PC-9 (cell line): ENCODE results near the gene SLC38A10. TPM values are rescaled to one million over a fixed set of nuclear protein-coding genes. Genes with fewer than 3 reads are reported as not detected.

ENCODE experiments used
- BruUV-seq: library from RNA; stranded (reverse); fragments of 400-500 nt; replicated peaks from 2 replicates; lab custom pipeline; 2021; lab: Mats Ljungman, UMichigan
- CTCF ChIA-PET: fragments of 300-600 bp; sonication (Branson Sonifier 250); formaldehyde crosslinking; loops from one replicate; lab custom pipeline; 2022; ENCODE audit warnings: antibody characterized with exemption; lab: Charles Lee
- POLR2A ChIA-PET: fragments of 300-600 bp; sonication (Branson Sonifier 250); formaldehyde crosslinking; loops from one replicate; lab custom pipeline; 2022; ENCODE audit warnings: antibody characterized with exemption; ENCODE audit not compliant: unreplicated experiment; lab: Charles Lee
- DNase-seq, 2 experiments: peaks; one replicate each; pipeline versions ENCODE4 v3.0.0 to v3.0.0-alpha.2; 2015 to 2022; ENCODE audit warnings: mixed read lengths in 1 of 2
- H2AFZ ChIP-seq: fragments of 200-600 bp; sonication (generic); 2 replicates; pipeline ENCODE4 v1.8.1; 2017; ENCODE audit warnings: antibody characterized with exemption
- H3F3A ChIP-seq: fragments of 200-600 bp; sonication (generic); 2 replicates; pipeline ENCODE4 v1.8.1; 2017; ENCODE audit warnings: antibody characterized with exemption, mild to moderate bottlenecking, low read depth; ENCODE audit not compliant: insufficient read depth
- H3K27ac ChIP-seq: fragments of 200-600 bp; sonication (generic); 2 replicates; pipeline ENCODE4 v1.6.1; 2016; ENCODE audit warnings: mixed run types
- H3K27me3 ChIP-seq: fragments of 200-600 bp; sonication (generic); 2 replicates; pipeline ENCODE4 v1.6.1; 2016; ENCODE audit warnings: low read depth, mixed run types; ENCODE audit not compliant: insufficient read depth
- H3K36me3 ChIP-seq: fragments of 200-600 bp; sonication (generic); 2 replicates; pipeline ENCODE4 v1.6.1; 2016; ENCODE audit warnings: low read depth, mixed run types
- H3K4me1 ChIP-seq: fragments of 200-600 bp; sonication (generic); replicated peaks from 2 replicates; pipeline ENCODE4 v1.6.1; 2016; ENCODE audit warnings: mixed run types; ENCODE audit not compliant: insufficient read depth
- H3K4me2 ChIP-seq: fragments of 200-600 bp; sonication (generic); 2 replicates; pipeline ENCODE4 v1.6.1; 2017; ENCODE audit warnings: mixed run types
- H3K4me3 ChIP-seq: fragments of 200-600 bp; sonication (generic); 2 replicates; pipeline ENCODE4 v1.6.1; 2016; ENCODE audit warnings: mixed run types
- H3K79me2 ChIP-seq: fragments of 200-600 bp; sonication (generic); 2 replicates; pipeline ENCODE4 v1.6.1; 2017; ENCODE audit warnings: low read depth, mixed run types
- H3K9me2 ChIP-seq: fragments of 200-600 bp; sonication (generic); 2 replicates; pipeline ENCODE4 v1.8.1; 2017; ENCODE audit warnings: mild to moderate bottlenecking; ENCODE audit not compliant: insufficient read depth
- H3K9me3 ChIP-seq: fragments of 200-600 bp; sonication (generic); 2 replicates; pipeline ENCODE4 v1.8.1; 2016; ENCODE audit warnings: low read depth; ENCODE audit not compliant: insufficient read depth
- H4K20me1 ChIP-seq: fragments of 200-600 bp; sonication (generic); 2 replicates; pipeline ENCODE4 v1.8.1; 2017; ENCODE audit not compliant: insufficient read depth
- EZH2 ChIP-seq: fragments of 200-600 bp; sonication (generic); IDR thresholded peaks from 2 replicates; pipeline ENCODE4 v1.8.0; 2017; ENCODE audit warnings: antibody characterized with exemption, low read depth
- intact Hi-C: fragments of 100-400 bp; cut with micrococcal nuclease; formaldehyde crosslinking; loops from one replicate; pipeline ENCODE4 v1.10.0; 2022; ENCODE audit not compliant: unreplicated experiment
- total RNA-seq: library from RNA; stranded (reverse); gene quantifications from 2 replicates; pipeline ENCODE4 v1.2.3, GENCODE V29; 2021
- TF ChIP-seq, protein P1 (sequence below): fragments of 200-600 bp; sonication (generic); conservative IDR thresholded peaks from 2 replicates; pipeline ENCODE4 v1.6.1; 2017; ENCODE audit warnings: mixed run types, antibody characterized with exemption, mild to moderate bottlenecking, moderate library complexity

Gene SLC38A10
- total RNA-seq, 1 experiment from 2014 or later: 127 TPM

DNA sequence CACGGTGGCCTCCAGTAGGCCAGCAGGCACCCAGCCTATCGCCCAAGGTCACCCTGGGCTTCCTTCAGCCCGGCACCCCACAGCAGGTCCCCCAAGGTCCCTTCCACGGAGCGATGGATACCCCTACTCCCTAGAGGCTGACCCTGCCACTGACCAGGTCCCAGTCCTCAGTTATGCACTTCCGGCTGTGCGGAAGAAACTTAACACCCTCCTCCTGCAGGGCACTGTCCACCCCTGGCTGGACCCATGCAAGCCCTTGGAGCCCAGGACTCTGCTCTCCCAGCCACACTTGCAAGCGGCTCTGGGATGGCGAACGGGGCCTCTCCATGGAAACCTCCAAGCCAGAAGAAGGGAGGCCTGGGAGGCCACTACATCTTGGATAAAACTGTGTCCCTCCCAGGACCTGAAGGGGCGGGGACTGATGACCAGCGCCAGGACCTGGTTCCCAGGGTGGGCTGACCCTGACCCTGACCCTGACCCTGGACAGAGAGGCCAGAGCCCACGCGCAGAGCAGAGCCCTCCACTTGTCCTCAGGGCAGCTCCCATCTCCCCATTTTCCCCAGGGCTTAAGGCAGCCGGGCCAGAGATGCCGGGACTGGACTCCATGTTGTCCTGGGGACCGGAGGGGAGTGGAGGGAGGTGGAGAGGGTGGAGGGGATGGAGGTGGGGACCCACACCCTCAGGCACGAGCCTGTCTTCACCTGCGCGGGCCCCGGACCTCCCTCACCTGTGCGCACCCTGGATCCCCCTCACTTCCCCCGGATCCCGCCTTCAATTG, 73.1 kb downstream of the SLC38A10 start:
- no peaks in the 10 kb centered on the region for H3K36me3 ChIP-seq
- H3K79me2 ChIP-seq: no peaks in the 10 kb centered on the region
- TF ChIP-seq, protein P1, sequence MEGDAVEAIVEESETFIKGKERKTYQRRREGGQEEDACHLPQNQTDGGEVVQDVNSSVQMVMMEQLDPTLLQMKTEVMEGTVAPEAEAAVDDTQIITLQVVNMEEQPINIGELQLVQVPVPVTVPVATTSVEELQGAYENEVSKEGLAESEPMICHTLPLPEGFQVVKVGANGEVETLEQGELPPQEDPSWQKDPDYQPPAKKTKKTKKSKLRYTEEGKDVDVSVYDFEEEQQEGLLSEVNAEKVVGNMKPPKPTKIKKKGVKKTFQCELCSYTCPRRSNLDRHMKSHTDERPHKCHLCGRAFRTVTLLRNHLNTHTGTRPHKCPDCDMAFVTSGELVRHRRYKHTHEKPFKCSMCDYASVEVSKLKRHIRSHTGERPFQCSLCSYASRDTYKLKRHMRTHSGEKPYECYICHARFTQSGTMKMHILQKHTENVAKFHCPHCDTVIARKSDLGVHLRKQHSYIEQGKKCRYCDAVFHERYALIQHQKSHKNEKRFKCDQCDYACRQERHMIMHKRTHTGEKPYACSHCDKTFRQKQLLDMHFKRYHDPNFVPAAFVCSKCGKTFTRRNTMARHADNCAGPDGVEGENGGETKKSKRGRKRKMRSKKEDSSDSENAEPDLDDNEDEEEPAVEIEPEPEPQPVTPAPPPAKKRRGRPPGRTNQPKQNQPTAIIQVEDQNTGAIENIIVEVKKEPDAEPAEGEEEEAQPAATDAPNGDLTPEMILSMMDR: no peak
- TF ChIP-seq EZH2: no peak
- 0 out of 2 replicates have a peak, but pooled peaks cover 9% of the 10 kb centered on the region for H3K4me1 ChIP-seq
- no peaks in the 10 kb centered on the region; the same call in 1 of the 2 replicates for H3F3A ChIP-seq
- ChIA-PET CTCF (no interaction called here), POLR2A (interaction anchor here (0.6 to 1.2 kb wide), 4 partner anchors 27 to 767 kb away, joined by 3 to 8 read pairs (median 5); partner anchors contain the start of gene BAHCC1)
- peak overlapping the region; percentile 87 for H3K4me2 ChIP-seq
- H3K9me3 ChIP-seq: no peaks in the 10 kb centered on the region
- intact Hi-C loops: loop anchor here (5.0 kb wide), 2 partner anchors 220 to 235 kb away; no protein-coding TSS in a partner anchor
- peak overlapping the region; percentile 75; the same call in 1 of the 2 replicates for H2AFZ ChIP-seq
- no TSS peak for BruUV-seq
- peak overlapping the region; percentile 81 for H3K4me3 ChIP-seq
- H3K9me2 ChIP-seq: no peaks in the 10 kb centered on the region
- no peaks in the 10 kb centered on the region for H4K20me1 ChIP-seq
- no peaks in the 10 kb centered on the region for H3K27me3 ChIP-seq
- no peak for DNase-seq
- no peak overlapping the region for H3K27ac ChIP-seq

DNA sequence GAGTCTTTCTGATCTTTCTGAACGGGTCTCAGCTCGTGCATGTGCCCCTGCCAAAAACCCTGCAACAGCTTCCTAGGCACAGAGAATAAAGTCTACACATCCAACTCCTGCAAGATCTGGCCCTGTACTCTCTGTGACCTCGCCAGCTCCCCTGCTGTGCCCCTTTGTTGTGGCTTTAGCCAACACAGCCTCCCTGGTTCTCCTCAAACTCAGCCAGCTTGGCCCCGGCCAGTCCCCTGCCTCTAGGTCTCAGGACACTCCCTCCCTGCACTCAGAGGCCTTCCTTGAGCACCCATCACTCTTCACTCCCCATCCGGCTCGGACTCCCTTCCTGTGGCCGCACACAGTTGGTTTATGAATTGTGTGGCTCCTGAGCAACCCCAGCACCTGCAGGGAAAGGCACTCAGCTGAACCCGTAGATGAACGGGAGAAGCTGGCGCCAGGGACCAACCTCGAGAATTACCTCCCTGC, 73.7 kb downstream of the SLC38A10 start:
- no peak overlapping the region for H2AFZ ChIP-seq
- H3K4me2 ChIP-seq: peak overlapping the region; percentile 87
- H3K4me1 ChIP-seq: 0 out of 2 replicates have a peak, but pooled peaks cover 9% of the 10 kb centered on the region
- H3K27ac ChIP-seq: no peak overlapping the region
- ChIA-PET POLR2A (no interaction called here), CTCF (no interaction called here)
- no TSS peak for BruUV-seq
- peak overlapping the region; percentile 81; the same call in 1 of the 2 replicates for H3K4me3 ChIP-seq
- H4K20me1 ChIP-seq: no peaks in the 10 kb centered on the region
- no peaks in the 10 kb centered on the region; the same call in 1 of the 2 replicates for H3F3A ChIP-seq
- H3K9me2 ChIP-seq: no peaks in the 10 kb centered on the region
- intact Hi-C loops: loop anchor here (5.0 kb wide), 2 partner anchors 219 to 234 kb away; no protein-coding TSS in a partner anchor
- no peaks in the 10 kb centered on the region for H3K79me2 ChIP-seq
- H3K9me3 ChIP-seq: no peaks in the 10 kb centered on the region
- TF ChIP-seq, protein P1: no peak
- no peak for TF ChIP-seq EZH2
- H3K36me3 ChIP-seq: no peaks in the 10 kb centered on the region
- H3K27me3 ChIP-seq: no peaks in the 10 kb centered on the region
- DNase-seq: no peak

DNA sequence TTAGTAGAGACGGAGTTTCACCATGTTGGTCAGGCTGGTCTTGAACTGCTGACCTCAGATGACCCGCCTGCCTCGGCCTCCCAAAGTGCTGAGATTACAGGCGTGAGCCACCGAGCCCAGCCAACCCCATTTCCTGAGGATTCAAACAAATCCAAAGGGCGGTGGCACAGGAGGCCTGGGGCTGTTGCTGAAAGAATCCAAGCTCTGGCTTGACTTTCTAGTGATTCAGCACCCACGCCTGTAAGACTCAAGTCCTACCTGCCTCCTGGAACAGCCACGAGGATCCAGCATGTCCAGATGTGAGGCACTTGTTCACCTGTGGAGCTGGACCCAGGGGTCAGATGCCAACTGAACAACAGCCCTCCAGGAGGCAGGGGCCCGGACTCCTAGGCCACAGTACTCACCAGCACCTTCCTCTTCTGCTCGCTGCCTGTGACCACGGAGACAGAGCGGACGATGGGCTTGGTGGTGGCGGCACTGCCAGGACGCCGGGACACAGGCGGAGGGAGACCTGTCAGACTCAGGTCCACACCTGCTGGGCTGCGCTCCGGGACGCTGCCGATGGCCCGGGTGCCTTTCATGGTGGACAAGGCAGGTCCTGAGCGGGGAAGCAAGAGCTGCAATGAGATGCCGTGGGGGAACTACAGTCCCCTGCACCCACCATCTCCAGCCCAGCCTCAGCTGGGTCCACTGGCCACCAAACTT, 75.5 kb downstream of the SLC38A10 start:
- ChIA-PET POLR2A (no interaction called here), CTCF (no interaction called here)
- H2AFZ ChIP-seq: no peak overlapping the region
- DNase-seq: no peak
- H3K4me3 ChIP-seq: no peak overlapping the region
- no peaks in the 10 kb centered on the region for H3K9me3 ChIP-seq
- BruUV-seq: no TSS peak
- H3K4me2 ChIP-seq: no peak overlapping the region
- H4K20me1 ChIP-seq: no peaks in the 10 kb centered on the region
- no peak for TF ChIP-seq EZH2
- TF ChIP-seq, protein P1: no peak
- no peaks in the 10 kb centered on the region for H3K27me3 ChIP-seq
- H3K27ac ChIP-seq: no peak overlapping the region
- H3K79me2 ChIP-seq: no peaks in the 10 kb centered on the region
- H3K36me3 ChIP-seq: no peaks in the 10 kb centered on the region
- 0 out of 2 replicates have a peak, but pooled peaks cover 9% of the 10 kb centered on the region for H3K4me1 ChIP-seq
- no peaks in the 10 kb centered on the region for H3K9me2 ChIP-seq
- no peaks in the 10 kb centered on the region for H3F3A ChIP-seq
- intact Hi-C loops: loop anchor here (5.0 kb wide), 2 partner anchors 217 to 232 kb away; no protein-coding TSS in a partner anchor
